T-helper 9 cell (primary cell): Measurements from ENCODE around the gene CDC20.

Experiments
- DNase-seq: peaks from one replicate; pipeline ENCODE4 v3.0.0-alpha.2; 2020

The CDC20 gene

DNA sequence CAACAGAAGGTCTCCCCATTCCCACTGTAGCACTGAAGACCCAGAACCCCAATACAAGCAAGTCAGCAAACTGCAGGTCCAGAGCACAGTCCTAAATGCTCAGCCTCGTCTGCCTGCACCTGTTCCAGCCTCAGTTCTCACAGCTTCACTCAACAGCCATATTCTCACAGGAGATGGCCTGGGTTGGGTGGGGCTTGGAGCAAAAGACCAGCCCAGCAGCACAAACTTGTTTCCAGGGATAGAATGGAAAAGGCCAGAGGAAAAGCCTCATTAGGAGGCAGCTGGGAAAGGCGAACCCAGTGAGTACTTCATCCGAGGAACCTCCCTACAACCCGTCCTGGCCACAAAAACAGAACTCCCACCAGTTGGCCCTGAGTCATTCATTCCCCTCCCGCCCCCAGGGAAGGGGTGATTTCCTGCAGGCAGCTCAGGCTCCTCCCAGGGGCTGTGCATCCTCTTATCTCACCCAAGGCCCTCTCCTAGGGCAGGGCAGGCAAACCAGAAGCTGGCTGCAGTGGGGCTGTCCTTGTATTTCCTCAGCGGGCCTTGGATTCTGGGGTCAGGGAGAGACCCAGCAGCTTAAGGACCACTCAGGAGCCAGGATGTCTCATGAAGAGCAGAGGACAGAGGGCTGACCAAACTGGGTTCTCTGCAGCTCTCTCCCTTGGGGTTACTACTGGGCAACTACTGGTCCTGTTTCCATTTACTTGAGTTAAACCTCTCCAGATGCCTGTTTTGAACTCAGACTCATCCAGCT lies 28.6 kb upstream of the CDC20 start:
- no peak for DNase-seq

DNA sequence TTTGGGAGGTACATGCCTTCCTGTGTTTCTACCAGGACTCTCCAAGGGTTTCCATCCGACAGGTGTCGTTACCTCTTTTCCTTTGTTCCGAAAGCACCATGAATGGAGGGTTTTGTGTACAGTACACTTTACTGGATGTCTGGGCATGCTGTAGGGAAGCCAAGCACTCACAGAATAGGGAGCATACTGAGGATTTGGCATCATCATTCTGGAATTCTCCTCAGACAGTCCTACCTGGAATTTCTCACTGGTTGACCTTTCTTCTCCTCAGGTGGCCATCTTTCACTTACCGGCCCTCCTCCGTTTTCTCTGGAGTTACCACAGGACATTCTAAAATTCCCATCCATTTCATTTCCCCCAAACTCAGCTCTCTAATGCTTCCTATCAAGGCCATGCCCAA lies 27.1 kb upstream of the CDC20 start:
- no peak for DNase-seq

DNA sequence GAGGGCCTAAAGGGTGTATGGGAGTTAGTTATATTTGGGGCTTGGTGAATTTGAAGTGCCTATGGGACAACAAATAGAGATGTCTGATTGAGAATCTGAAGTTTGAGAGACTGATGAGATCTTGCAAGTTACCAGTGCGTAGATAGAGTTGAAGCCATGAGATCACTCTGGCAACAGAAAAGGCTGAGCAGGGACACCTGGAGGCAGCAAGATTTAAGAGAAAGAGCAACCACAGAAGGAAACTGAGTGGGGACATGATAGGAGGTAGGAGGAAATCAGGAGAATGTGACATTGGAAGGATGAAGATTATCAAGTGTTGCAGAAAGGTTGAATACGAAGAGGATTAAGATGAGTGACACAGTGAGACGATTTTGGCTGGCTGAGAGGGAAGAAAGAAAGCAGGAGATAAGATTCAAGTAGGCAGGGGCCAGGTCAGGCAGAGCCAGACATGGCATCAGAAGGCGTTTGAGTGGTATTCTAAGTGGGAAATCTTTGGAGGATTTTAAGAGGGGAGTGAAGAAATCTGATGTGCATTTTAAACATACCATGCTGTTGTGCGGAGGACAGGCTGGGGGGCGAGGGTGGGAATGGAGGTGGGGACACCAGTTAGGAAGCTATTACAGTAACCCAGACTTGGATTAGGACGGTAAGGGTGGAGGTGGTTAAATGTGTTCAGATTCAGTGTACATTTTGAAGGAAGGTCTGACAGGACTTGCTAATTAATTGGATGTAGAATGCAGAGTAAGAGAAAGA lies 24.2 kb upstream of the CDC20 start:
- DNase-seq = no peak

DNA sequence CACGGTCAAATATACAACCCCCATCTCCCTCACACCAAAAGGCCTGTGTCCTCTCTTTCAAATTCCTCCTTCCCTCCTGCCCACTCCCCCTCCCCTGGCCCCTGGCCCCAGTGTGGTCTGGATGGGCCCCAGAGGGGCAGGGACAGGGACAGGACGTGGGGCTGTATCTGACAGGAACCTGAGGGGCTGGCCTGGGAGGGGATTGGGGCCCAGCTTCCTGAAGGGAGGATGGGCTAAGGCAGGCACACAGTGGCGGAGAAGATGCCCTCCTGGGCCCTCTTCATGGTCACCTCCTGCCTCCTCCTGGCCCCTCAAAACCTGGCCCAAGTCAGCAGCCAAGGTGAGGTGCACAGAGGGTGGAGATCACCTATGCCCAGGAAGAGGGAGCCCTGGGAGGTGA lies 21.2 kb upstream of the CDC20 start, which contains the start of gene MPL:
Gene MPL (plus strand): TSS at position 231 of the 400 bp plus-strand sequence. CDS start 31 bp downstream, at position 262.
- no peak for DNase-seq

DNA sequence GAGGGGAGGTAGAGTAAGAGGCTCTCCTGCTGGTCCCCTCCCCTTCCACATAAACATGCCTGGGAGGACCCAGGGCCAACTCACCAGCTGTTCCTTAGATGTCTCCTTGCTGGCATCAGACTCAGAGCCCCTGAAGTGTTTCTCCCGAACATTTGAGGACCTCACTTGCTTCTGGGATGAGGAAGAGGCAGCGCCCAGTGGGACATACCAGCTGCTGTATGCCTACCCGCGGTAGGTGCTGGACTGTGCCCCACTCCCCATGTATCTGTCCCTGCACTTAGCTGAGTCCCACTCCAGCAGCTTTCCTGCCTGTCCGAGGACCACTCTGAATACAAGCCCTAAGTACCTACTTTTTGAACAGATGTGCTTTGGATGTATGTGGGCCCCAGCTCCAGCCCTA lies 20.8 kb upstream of the CDC20 start:
- DNase-seq = no peak

DNA sequence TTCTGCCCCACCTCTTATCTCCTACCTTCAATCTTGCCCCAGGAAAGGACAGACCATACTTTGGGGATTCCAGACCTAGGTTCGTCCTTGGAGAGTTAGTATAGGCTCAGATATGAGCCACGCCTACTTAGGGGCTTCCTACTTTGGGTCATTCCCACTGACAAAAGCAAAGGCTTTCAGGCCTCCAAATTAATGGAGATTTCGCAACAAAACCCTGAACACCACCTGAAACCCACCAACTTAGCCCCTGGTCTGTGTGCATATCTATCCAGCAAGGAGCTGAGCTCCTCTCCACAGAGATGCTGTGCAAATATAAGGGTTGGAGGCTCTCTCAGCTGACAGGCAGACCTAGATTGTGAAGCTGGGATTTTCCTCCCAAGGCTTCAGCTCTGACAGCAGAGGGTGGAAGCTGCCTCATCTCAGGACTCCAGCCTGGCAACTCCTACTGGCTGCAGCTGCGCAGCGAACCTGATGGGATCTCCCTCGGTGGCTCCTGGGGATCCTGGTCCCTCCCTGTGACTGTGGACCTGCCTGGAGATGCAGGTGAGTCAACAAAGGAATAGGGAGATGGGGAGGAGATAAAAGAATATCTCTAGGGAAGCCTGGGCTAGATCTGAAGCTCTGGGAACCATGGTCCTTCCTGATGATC lies 19.1 kb upstream of the CDC20 start:
- no peak for DNase-seq

DNA sequence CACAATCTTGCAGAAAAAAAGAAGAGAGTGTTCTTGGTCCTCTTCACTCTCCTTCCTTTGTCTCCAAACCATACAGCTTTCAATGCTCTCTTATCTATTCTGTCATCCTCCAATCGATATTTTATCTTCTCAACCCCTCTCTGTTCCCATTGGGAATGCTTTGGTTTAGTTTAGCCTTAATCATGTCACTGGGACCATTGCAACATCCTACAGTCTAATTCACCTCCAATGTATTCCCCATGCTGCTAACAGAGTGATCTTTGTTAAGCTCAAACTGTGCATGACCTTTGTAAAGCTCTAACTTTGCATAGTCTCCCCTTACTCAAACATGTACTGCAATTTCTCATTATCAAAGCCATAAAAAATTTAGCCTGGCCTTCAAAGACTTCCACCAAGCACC lies 18.2 kb upstream of the CDC20 start:
- no peak for DNase-seq

DNA sequence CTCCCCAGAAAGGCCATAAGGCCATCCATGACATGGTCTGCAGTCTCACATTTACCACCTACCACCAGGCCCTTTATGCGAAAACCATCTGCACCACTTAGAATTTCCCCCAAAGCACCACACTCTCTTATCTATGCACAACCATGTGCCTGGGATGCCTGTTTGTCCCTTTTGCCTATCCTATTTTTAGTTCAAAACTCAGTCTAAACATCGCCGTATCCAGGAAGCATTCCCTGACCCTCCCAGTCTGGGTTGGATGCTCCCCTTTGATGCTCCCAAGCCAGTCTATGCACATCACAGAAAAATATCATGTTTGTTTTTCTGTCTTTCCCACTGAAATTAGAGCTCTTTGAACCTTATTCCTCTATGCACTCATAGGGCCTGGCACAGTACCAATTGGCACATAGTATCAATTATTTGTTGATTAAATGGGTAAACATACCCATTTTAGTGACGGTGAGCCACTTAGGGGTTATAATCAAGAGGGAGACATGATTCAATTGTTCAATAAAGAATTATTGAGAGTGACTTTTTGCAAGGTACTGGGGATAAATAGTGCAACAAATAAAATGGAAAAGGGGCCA lies 14.4 kb upstream of the CDC20 start:
- DNase-seq = no peak

DNA sequence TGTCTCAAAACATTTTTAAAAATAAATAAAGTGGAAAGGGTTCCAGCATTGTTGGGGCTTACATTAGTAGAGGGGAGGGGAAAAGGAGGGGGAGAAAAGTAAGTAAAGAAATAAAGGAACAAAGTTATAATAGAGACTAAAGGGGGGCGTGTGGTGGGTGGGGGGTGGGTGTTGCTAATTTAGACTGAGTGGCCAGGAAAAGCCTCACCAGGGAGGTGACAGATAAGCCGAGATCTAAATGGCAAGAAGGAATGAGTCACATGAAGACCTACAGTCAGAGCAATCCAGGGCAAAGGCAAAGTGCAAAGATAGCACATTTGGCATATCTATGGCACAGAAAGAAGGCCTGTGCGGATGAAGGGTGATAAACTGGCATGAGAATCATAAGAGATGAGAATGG lies 13.7 kb upstream of the CDC20 start:
- no peak for DNase-seq

DNA sequence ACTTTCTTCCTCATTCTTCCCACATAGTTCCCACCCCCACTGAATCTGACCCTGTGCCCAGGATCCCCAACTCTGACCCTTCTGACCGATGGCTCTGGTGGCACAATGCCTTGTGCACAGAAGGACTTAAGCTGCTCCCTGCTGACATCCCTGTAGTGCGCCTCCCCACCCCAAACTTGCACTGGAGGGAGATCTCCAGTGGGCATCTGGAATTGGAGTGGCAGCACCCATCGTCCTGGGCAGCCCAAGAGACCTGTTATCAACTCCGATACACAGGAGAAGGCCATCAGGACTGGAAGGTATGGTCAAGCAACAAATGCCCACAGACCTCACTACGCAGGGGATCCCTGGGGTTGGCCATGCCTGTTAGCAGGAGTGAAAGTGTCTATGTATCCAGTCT lies 12.1 kb upstream of the CDC20 start:
- DNase-seq = no peak

DNA sequence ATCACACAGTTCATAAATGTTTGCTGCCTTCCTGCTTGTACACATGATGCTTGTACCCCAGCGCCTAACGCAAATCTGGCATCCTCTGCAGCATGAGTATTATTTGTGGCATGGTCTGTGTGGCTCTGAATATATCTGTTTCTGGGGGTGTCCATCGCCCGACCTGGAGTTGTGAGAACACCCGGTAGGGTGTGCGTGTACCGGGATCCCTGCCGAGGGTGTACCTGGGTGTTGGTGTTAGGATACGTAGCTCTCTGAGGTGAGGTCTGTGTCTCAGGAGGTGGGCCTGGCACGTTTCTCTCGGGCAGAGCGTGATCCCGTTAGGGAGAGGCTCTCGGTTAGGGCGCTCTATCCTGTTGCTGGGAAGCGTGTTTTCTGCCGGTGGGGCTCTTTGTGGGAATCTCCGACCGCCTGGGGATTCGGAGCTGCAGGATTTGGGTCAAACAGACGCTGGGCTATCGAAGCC lies 10.4 kb upstream of the CDC20 start:
- DNase-seq = no peak

DNA sequence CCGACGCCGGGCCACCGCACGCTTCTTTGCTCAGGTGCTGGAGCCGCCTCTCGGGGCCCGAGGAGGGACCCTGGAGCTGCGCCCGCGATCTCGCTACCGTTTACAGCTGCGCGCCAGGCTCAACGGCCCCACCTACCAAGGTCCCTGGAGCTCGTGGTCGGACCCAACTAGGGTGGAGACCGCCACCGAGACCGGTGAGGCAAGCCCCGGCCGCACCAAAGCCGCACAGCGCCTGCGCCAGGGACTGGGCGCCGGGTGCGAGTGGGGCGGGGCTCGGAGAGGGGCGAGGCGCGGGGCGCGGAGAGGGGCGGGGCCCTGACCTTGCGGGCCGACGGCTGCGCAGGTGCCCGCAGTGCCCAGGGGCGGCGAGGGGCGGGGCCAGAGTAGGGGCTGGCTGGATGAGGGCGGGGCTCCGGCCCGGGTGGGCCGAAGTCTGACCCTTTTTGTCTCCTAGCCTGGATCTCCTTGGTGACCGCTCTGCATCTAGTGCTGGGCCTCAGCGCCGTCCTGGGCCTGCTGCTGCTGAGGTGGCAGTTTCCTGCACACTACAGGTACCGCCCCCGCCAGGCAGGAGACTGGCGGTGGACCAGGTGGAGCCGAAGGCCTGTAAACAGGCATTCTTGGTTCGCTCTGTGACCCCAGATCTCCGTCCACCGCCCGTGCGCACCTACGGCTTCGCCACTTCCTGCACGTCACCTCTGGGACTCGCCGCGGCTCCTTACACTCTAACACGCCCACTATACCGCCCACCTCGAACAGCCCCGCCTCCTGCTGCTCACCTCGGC lies 9.8 kb upstream of the CDC20 start:
- peak; percentile 30 for DNase-seq

DNA sequence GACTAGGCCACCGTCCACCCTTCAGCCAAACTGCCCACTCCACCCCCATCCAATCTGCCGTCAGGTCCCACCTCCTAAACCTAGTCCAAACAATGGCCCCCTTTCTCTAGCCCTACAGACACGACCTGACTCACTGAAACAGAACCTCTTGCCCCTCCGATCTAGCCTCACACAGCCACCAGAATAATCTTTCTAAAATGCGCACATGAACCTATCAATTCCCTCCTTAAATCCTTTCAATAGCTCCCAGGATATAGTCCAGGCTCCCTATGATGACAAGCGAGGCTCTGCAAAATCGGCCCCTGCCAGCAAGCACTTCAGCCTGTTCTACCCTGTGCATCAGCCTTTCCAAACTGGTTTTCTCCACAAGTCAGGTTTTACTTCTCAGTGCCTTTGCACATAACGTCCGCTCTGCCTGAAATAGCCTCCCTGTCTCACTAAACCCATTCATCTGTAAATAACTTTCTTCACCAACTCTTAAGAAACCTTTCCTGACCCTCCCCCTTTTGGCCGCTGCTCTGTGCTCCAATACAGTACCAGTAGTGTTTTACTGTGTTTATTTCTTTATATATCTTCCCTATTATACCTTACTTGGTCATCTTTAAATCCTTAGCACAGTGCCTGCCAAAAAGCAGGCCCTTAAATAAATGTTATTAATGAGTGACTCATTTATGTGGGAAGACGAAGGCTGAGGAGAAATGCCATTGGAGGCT lies 9.0 kb upstream of the CDC20 start:
- no peak for DNase-seq

DNA sequence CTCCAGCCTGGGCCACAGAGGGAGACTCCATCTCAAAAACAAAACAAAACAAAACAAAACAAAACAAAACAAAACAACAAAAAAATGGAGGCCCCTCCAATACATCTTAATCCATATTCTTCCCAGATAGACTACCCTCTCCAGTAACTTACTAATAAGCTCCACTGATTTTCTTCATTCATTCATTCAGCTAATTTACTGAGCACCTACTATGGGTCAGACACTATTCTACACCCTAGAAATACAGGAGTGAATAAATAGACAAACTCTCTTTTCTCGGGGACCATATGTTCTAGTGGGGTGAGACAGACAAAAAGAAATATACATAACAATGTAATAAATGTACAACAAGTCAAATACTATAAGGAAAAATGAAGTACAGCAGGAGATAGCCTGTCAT lies 7.8 kb upstream of the CDC20 start:
- no peak for DNase-seq

DNA sequence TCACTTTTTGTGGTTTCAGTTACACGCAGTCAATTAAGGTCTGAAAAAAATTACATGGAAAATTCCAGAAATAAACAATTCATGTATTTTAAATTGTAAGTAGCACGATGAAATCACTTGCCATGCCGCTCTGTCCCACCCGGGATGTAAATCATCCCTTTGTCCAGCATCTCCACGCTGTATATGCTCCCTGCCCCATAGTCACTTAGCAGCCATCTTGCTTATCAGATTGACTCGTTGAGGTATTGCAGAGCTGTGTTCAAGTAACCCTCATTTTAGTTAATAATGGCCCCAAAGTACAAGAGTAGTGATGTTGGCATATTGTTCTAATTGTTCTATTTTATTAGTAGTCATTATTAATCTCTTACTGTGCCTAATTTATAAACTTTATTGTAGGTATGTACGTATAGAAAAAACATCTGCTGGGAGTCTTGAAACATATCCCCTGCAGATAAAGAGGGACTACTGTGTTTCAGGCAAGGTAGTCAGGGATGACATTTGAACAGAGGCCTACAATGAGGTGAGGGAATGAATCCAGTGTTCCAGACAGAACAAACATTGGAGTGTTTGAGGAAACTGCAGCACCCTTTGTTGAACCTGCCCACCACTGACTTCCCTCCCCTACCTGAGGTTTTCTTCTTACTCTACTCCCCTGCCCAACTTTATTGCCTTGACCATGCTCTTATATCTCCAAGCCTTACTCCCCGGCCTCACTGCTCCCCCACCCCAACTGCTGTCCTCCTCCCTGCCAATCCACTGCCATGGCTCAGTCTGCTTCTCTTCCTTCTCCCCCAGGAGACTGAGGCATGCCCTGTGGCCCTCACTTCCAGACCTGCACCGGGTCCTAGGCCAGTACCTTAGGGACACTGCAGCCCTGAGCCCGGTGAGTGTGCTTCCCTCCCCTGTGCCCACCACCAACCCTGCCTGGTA lies 7.1 kb upstream of the CDC20 start:
- DNase-seq = no peak

DNA sequence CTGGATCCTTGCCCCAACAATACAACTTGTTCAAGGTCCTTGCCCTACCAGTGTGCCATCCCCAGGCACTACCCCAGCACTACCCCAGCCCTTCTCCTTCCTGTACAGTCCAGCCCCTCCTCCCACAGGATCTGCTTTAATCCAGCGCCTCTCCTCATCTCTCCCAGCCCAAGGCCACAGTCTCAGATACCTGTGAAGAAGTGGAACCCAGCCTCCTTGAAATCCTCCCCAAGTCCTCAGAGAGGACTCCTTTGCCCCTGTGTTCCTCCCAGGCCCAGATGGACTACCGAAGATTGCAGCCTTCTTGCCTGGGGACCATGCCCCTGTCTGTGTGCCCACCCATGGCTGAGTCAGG lies 6.5 kb upstream of the CDC20 start:
- no peak for DNase-seq

DNA sequence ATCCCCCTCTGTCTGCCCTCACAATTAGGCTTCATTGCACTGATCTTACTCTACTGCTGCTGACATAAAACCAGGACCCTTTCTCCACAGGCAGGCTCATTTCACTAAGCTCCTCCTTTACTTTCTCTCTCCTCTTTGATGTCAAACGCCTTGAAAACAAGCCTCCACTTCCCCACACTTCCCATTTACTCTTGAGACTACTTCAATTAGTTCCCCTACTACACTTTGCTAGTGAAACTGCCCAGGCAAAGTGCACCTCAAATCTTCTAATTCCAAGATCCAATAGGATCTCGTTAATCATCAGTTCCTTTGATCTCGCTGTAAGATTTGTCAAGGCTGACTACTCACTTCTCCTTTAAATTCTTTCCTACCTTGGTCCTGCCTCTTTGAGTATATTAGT lies 5.9 kb upstream of the CDC20 start:
- DNase-seq = no peak

DNA sequence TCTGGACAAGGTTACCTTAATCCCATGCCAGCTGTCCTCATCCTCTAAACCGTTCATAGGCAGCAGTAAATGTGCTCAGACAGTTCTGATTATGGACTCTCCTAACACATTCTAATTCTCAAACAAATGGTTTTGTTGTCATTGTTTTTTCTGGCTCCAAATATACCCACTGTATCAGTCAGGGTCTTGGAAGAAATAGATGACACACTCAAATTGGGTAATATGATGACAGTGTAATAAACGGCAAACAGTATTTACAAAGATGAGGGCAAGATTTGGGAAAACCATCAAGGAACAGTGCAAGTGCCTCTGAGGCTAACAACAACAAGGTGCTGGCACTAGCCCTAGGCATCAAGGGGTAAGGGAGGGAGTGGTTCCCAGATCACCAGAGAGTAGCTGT lies 4.3 kb upstream of the CDC20 start:
- no peak for DNase-seq

DNA sequence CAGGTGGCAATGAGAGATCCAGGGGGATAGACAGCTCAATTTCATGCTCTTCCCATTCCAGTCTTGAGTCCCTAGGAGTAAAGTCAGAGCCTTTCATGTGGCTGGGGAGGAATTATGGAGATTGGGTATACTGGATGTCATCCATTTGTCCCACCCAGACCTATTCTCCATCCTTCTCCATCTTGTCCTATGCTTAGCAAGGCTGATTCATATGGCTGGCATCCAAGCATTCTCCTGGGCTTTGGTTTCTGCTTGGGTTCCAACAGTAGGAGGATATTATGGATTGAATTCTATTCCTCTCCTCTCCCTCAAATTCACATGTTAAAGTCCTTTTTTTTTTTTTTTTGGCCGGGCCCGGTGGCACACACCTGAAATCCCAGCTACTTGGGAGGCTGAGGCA lies 3.8 kb upstream of the CDC20 start:
- DNase-seq = no peak

DNA sequence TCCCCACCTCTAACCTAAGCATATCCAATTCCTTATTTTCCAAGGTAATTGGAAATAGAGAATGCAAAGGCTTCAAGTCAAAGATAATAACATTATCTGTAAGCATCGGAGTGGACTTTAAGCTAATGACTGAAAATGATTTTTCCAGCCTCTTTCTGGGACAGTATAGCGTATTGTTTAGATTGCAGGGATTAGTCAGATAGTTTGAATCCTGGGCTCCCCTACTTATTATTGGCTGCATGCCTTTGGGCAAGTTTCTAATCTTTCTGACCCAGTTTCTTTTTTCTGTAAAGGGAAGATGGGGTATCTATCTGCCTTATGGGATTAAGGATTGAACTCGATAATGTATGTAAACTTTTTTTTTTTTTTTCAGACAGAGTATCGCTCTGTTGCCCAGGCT lies 1.5 kb upstream of the CDC20 start:
- DNase-seq = no peak
